ENCODE results near the gene C19orf73.

The C19orf73 gene

GRCh38 chr19:49118565-49119410, at the start of gene C19orf73:
TSS of gene C19orf73 (minus strand) at chr19:49119143. CDS start at chr19:49119022, 121 bp downstream.
- peak; percentile 94 for DNase-seq

- no peak for DNase-seq
These were observed 49.5 kb upstream of the C19orf73 start for GRCh38 chr19:49168421-49168820.

- no peak for DNase-seq
These were observed 49.0 kb upstream of the C19orf73 start for GRCh38 chr19:49167857-49168409.

- DNase-seq, result no peak
These were observed 46.9 kb upstream of the C19orf73 start for GRCh38 chr19:49165865-49166301.

- no peak for DNase-seq
These were observed 46.3 kb upstream of the C19orf73 start for GRCh38 chr19:49165111-49165750.

GRCh38 chr19:49161987-49162386, 43.0 kb upstream of the C19orf73 start:
- DNase-seq, result no peak

- no peak for DNase-seq
These were observed 41.7 kb upstream of the C19orf73 start for GRCh38 chr19:49160450-49161189.

- no peak for DNase-seq
These were observed 38.7 kb upstream of the C19orf73 start, which contains the start of gene TRPM4 for GRCh38 chr19:49157445-49158224. TSS of gene TRPM4 (plus strand) at chr19:49157792. CDS start at chr19:49157867, 75 bp downstream.

- no peak for DNase-seq
These were observed 36.9 kb upstream of the C19orf73 start for GRCh38 chr19:49155820-49156346.

GRCh38 chr19:49155005-49155819, 36.3 kb upstream of the C19orf73 start, which contains the start of gene HRC:
TSS of gene HRC (minus strand) at chr19:49155396. CDS start at chr19:49155237, 159 bp downstream.
- no peak for DNase-seq

- DNase-seq, result no peak
These were observed 35.3 kb upstream of the C19orf73 start for GRCh38 chr19:49154279-49154678.

- DNase-seq, result no peak
These were observed 34.3 kb upstream of the C19orf73 start for GRCh38 chr19:49153167-49153809.

GRCh38 chr19:49152119-49152550, 33.2 kb upstream of the C19orf73 start:
- DNase-seq, result no peak

GRCh38 chr19:49151267-49152118, 32.5 kb upstream of the C19orf73 start:
- DNase-seq, result no peak

GRCh38 chr19:49150944-49151243, 32.0 kb upstream of the C19orf73 start:
- no peak for DNase-seq

GRCh38 chr19:49150106-49150943, 31.4 kb upstream of the C19orf73 start:
- no peak for DNase-seq

GRCh38 chr19:49149652-49150105, 30.7 kb upstream of the C19orf73 start:
- no peak for DNase-seq

All from activated effector memory CD4-positive, alpha-beta T cell treated with Interleukin-2 at 50 U/mL for 16 hours (primary cell).